ENCODE results near the gene APP. TPM values are rescaled to one million over a fixed set of nuclear protein-coding genes. Genes with fewer than 3 reads are reported as not detected.

The APP gene
- total and polyA plus RNA-seq, 2 experiments from 2014 or later: 55.7 to 316 TPM

DNA sequence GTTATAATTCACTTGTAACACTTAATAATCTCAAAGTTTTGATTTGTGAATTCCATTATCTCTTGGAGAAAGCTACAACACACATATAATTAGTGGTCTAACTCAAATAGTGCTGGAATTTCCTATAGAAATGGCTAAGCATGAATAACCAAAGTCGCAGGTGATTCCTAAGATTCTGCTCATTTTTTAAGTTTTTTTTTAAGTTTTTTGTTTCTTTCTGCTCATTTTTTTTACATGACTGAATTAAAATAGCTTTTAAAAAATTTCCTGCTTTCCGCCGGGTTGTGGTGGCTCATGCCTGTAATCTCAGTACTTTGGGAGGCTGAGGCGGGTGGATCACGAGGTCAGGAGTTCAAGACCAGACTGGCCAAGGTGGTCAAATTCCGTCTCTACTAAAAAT lies 90.4 kb downstream of the APP start:
- Histone ChIP-seq H3K9me2 (replicated peaks; ENCODE audit: insufficient read depth) (no peaks in the 10 kb centered on the region), H3K27me3 (no peaks in the 10 kb centered on the region), H4K20me1 (ENCODE audit: insufficient read depth, poor library complexity, severe bottlenecking) (no peaks in the 10 kb centered on the region), H3K4me2 (no peak overlapping the region), H3K4me3 (no peak overlapping the region), H3K79me2 (peaks cover 89% of the 10 kb centered on the region), H3K9me3 (ENCODE audit: low read depth) (no peaks in the 10 kb centered on the region), H3K36me3 (replicated peaks; ENCODE audit: insufficient read depth, low read depth) (no peaks in the 10 kb centered on the region), H2AFZ (no peak overlapping the region), H3K4me1 (ENCODE audit: insufficient read depth) (no peaks in the 10 kb centered on the region), H3K27ac (no peak overlapping the region)
- WGBS (ENCODE audit: low lambda C conversion rate, missing lambda C conversion rate): 94% methylated on average over 6 of the region's 6 CpGs
- no peak for DNase-seq (ENCODE audit: low spot score)
- TF ChIP-seq EZH2 (IDR thresholded peaks at IDR 0.05; ENCODE audit: borderline replicate concordance): no peak
- TF ChIP-seq EZH2phosphoT487 (IDR thresholded peaks at IDR 0.05; ENCODE audit: low read depth, severe bottlenecking, unreplicated experiment): no peak
- TF ChIP-seq, protein P1, sequence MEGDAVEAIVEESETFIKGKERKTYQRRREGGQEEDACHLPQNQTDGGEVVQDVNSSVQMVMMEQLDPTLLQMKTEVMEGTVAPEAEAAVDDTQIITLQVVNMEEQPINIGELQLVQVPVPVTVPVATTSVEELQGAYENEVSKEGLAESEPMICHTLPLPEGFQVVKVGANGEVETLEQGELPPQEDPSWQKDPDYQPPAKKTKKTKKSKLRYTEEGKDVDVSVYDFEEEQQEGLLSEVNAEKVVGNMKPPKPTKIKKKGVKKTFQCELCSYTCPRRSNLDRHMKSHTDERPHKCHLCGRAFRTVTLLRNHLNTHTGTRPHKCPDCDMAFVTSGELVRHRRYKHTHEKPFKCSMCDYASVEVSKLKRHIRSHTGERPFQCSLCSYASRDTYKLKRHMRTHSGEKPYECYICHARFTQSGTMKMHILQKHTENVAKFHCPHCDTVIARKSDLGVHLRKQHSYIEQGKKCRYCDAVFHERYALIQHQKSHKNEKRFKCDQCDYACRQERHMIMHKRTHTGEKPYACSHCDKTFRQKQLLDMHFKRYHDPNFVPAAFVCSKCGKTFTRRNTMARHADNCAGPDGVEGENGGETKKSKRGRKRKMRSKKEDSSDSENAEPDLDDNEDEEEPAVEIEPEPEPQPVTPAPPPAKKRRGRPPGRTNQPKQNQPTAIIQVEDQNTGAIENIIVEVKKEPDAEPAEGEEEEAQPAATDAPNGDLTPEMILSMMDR (IDR thresholded peaks at IDR 0.05; ENCODE audit: poor library complexity): no peak

- peak overlapping the region; percentile 20 for H3K27ac ChIP-seq
- TF ChIP-seq EZH2phosphoT487 (IDR thresholded peaks at IDR 0.05; ENCODE audit: low read depth, severe bottlenecking, unreplicated experiment): no peak
- TF ChIP-seq EZH2 (IDR thresholded peaks at IDR 0.05; ENCODE audit: borderline replicate concordance): no peak
- TF ChIP-seq, protein P1 (IDR thresholded peaks at IDR 0.05; ENCODE audit: poor library complexity): no peak
- peaks cover 89% of the 10 kb centered on the region for H3K79me2 ChIP-seq
- no peaks in the 10 kb centered on the region for H3K36me3 ChIP-seq (replicated peaks; ENCODE audit: insufficient read depth, low read depth)
- H2AFZ ChIP-seq: no peak overlapping the region
- no peak overlapping the region for H3K4me3 ChIP-seq
- no peaks in the 10 kb centered on the region for H4K20me1 ChIP-seq (ENCODE audit: insufficient read depth, poor library complexity, severe bottlenecking)
- H3K4me2 ChIP-seq: no peak overlapping the region
- H3K9me3 ChIP-seq (ENCODE audit: low read depth): no peaks in the 10 kb centered on the region
- WGBS (ENCODE audit: low lambda C conversion rate, missing lambda C conversion rate): 73% methylated on average over 4 of the region's 4 CpGs
- H3K4me1 ChIP-seq (ENCODE audit: insufficient read depth): no peaks in the 10 kb centered on the region
- no peaks in the 10 kb centered on the region for H3K27me3 ChIP-seq
- no peak for DNase-seq (ENCODE audit: low spot score)
- no peaks in the 10 kb centered on the region for H3K9me2 ChIP-seq (replicated peaks; ENCODE audit: insufficient read depth)
Measured at GRCh38 chr21:26079366-26079765, 91.2 kb downstream of the APP start.

GRCh38 chr21:26077521-26077920 lies 93.0 kb downstream of the APP start:
- Histone ChIP-seq H3K36me3 (replicated peaks; ENCODE audit: insufficient read depth, low read depth) (no peaks in the 10 kb centered on the region), H3K27me3 (no peaks in the 10 kb centered on the region), H4K20me1 (ENCODE audit: insufficient read depth, poor library complexity, severe bottlenecking) (no peaks in the 10 kb centered on the region), H3K79me2 (peaks cover 92% of the 10 kb centered on the region), H3K9me2 (replicated peaks; ENCODE audit: insufficient read depth) (no peaks in the 10 kb centered on the region), H3K27ac (peak overlapping the region; percentile 28), H3K4me1 (ENCODE audit: insufficient read depth) (no peaks in the 10 kb centered on the region), H3K4me2 (no peak overlapping the region), H3K9me3 (ENCODE audit: low read depth) (no peaks in the 10 kb centered on the region), H2AFZ (no peak overlapping the region), H3K4me3 (no peak overlapping the region)
- WGBS (ENCODE audit: low lambda C conversion rate, missing lambda C conversion rate): 49% methylated on average over 7 of the region's 7 CpGs
- peak; percentile 21 for DNase-seq (ENCODE audit: low spot score)
- TF ChIP-seq EZH2phosphoT487 (IDR thresholded peaks at IDR 0.05; ENCODE audit: low read depth, severe bottlenecking, unreplicated experiment) (no peak), EZH2 (IDR thresholded peaks at IDR 0.05; ENCODE audit: borderline replicate concordance) (no peak)
- TF ChIP-seq, protein P1 (IDR thresholded peaks at IDR 0.05; ENCODE audit: poor library complexity): no peak
